Measurements from ENCODE around the gene MS4A8. TPM values are rescaled to one million over a fixed set of nuclear protein-coding genes. Genes with fewer than 3 reads are reported as not detected.

The MS4A8 gene
- total and polyA plus RNA-seq, 10 of the 15 experiments (the other 5 are each of a cell fraction or from before 2014, with no cell fraction given) = 0.04 TPM; not detected in 9

DNA sequence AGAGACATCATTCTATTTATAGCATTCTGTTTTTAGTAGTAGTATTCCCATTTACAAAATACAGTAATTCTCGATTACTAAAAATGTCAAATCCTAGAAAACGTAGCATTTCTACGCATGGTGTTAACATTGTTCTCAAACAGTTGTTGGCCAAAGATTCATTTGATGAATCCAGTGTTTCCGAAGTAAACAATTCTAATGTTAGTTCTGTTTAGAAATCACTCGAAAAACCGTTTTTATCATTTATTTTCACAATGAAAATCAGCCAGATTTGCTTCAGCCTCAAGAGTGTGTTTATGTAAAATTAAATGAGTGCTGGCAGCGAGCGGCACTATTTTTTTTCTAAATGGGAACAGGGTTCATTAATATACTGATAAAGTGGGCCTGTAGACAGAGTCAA lies 32.2 kb downstream of the MS4A8 start:
- Histone ChIP-seq H3K4me1 (ENCODE audit: control insufficient read depth, insufficient read depth, low read length) (no peaks in the 10 kb centered on the region), H3K4me3 (no peak overlapping the region), H2AFZ (ENCODE audit: control insufficient read depth, low read depth, low read length) (no peak overlapping the region), H3K79me2 (ENCODE audit: control insufficient read depth, insufficient read depth, low read length) (no peaks in the 10 kb centered on the region), H4K20me1 (ENCODE audit: control insufficient read depth, insufficient read depth) (no peaks in the 10 kb centered on the region), H3K27ac (ENCODE audit: control insufficient read depth, insufficient read depth) (no peak overlapping the region), H3K9me3 (replicated peaks; ENCODE audit: control insufficient read depth, insufficient read depth, low read length) (no peaks in the 10 kb centered on the region), H3K36me3 (ENCODE audit: control insufficient read depth in 2 of 2, insufficient read depth in 2 of 2, low read length in 1 of 2) (no peaks in the 10 kb centered on the region), H3K27me3 (replicated peaks in 1 of 2; ENCODE audit: control insufficient read depth in 2 of 2, insufficient read depth in 2 of 2, low read length in 1 of 2) (no peaks in the 10 kb centered on the region), H3K4me2 (ENCODE audit: control insufficient read depth, insufficient read depth) (no peak overlapping the region), H3K9ac (ENCODE audit: control insufficient read depth, insufficient read depth, low read length) (no peak overlapping the region)
- ChIA-PET POLR2A (no interaction called here), CTCF (no interaction called here), RAD21 (ENCODE audit: unreplicated experiment) (no interaction called here), SMC1A (ENCODE audit: uncharacterized antibody, unreplicated experiment) (no interaction called here)
- BruUV-seq (replicated peaks) = no TSS peak
- FAIRE-seq = no peak
- WGBS (ENCODE audit: insufficient coverage, insufficient replicate concordance, low lambda C conversion rate, missing lambda C conversion rate) = 50% methylated on average over 8 of the region's 8 CpGs
- DNase-seq (ENCODE audit: low read depth, low spot score) = no peak
- TF ChIP-seq, protein P1, sequence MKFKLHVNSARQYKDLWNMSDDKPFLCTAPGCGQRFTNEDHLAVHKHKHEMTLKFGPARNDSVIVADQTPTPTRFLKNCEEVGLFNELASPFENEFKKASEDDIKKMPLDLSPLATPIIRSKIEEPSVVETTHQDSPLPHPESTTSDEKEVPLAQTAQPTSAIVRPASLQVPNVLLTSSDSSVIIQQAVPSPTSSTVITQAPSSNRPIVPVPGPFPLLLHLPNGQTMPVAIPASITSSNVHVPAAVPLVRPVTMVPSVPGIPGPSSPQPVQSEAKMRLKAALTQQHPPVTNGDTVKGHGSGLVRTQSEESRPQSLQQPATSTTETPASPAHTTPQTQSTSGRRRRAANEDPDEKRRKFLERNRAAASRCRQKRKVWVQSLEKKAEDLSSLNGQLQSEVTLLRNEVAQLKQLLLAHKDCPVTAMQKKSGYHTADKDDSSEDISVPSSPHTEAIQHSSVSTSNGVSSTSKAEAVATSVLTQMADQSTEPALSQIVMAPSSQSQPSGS (IDR thresholded peaks at IDR 0.05; ENCODE audit: low read length) = no peak
- TF ChIP-seq MYB (IDR thresholded peaks at IDR 0.05; ENCODE audit: borderline replicate concordance, low read depth, low read length) = no peak
- intact Hi-C loops (cut with micrococcal nuclease; ENCODE audit: unreplicated experiment) = no loop called here
- no peak for ATAC-seq
- in situ Hi-C loops (cut with MboI) = no loop called here

DNA sequence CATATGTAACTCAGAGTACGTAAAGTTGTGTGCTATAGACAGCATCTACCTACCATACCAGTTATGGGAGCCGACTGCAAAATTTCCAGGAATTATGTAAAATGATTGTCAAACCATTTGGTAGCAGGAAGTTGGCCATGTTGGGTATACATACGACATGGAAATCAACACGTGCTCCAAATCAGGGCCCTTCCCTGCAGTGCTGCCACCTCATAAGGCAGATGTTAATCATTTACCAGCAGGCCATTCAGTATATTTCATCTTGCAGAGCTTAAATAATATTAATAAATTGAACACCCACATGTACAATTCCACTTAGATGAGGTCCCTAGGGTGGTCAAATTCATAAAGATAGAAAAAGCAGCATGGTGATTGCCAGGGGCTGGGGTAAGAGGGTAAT lies 34.9 kb downstream of the MS4A8 start:
- in situ Hi-C loops (cut with MboI) = no loop called here
- no peak for ATAC-seq
- Histone ChIP-seq H4K20me1 (ENCODE audit: control insufficient read depth, insufficient read depth) (no peaks in the 10 kb centered on the region), H3K27ac (ENCODE audit: control insufficient read depth, insufficient read depth) (no peak overlapping the region), H3K79me2 (ENCODE audit: control insufficient read depth, insufficient read depth, low read length) (no peaks in the 10 kb centered on the region), H3K9ac (ENCODE audit: control insufficient read depth, insufficient read depth, low read length) (no peak overlapping the region), H3K4me3 (no peak overlapping the region), H3K36me3 (ENCODE audit: control insufficient read depth in 2 of 2, insufficient read depth in 2 of 2, low read length in 1 of 2) (no peaks in the 10 kb centered on the region), H2AFZ (ENCODE audit: control insufficient read depth, low read depth, low read length) (no peak overlapping the region), H3K27me3 (replicated peaks in 1 of 2; ENCODE audit: control insufficient read depth in 2 of 2, insufficient read depth in 2 of 2, low read length in 1 of 2) (no peaks in the 10 kb centered on the region), H3K9me3 (replicated peaks; ENCODE audit: control insufficient read depth, insufficient read depth, low read length) (no peaks in the 10 kb centered on the region), H3K4me1 (ENCODE audit: control insufficient read depth, insufficient read depth, low read length) (no peaks in the 10 kb centered on the region), H3K4me2 (ENCODE audit: control insufficient read depth, insufficient read depth) (no peak overlapping the region)
- TF ChIP-seq, protein P1 (IDR thresholded peaks at IDR 0.05; ENCODE audit: low read length) = no peak
- no peak for TF ChIP-seq CREB1 (IDR thresholded peaks at IDR 0.05; ENCODE audit: low read depth)
- ChIA-PET POLR2A (no interaction called here), SMC1A (ENCODE audit: uncharacterized antibody, unreplicated experiment) (no interaction called here), CTCF (no interaction called here), RAD21 (ENCODE audit: unreplicated experiment) (no interaction called here)
- BruUV-seq (replicated peaks) = no TSS peak
- DNase-seq (ENCODE audit: low read depth, low spot score) = no peak
- intact Hi-C loops (cut with micrococcal nuclease; ENCODE audit: unreplicated experiment) = no loop called here
- 47% methylated on average over 4 of the region's 4 CpGs for WGBS (ENCODE audit: insufficient coverage, insufficient replicate concordance, low lambda C conversion rate, missing lambda C conversion rate)
- FAIRE-seq = no peak

All from GM12878 (cell line).